Endothelial cell of umbilical vein (primary cell): ENCODE data around the gene GPLD1. TPM values are rescaled to one million over a fixed set of nuclear protein-coding genes. Genes with fewer than 3 reads are reported as not detected.

Experiments used
- BruUV-seq: library from RNA; stranded (reverse); fragments of 400-500 nt; replicated peaks from 2 replicates; lab custom pipeline; 2021; lab: Mats Ljungman, UMichigan
- CTCF ChIA-PET: fragments of 300-600, 350-600 bp; sonication (Branson Sonifier 250); formaldehyde crosslinking; loops from one replicate; lab custom pipeline; 2021; ENCODE audit warnings: antibody characterized with exemption, inconsistent platforms; lab: Charles Lee
- POLR2A ChIA-PET: fragments of 300-600, 350-600 bp; sonication (Branson Sonifier 250); formaldehyde crosslinking; loops from one replicate; lab custom pipeline; 2021; ENCODE audit warnings: antibody characterized with exemption, inconsistent platforms; lab: Charles Lee
- DNase-seq: peaks from one replicate; pipeline ENCODE4 v3.0.0-alpha.2; 2011; ENCODE audit warnings: low read depth, low spot score
- FAIRE-seq: peaks from 2 replicates; lab custom pipeline; 2011; peaks lifted over from hg19 to GRCh38; lab: Jason Lieb, UNC
- H2AFZ ChIP-seq: 2 replicates; pipeline ENCODE4 v1.6.0; 2012; ENCODE audit warnings: low read depth, low read length, control low read depth, inconsistent platforms
- H3K27ac ChIP-seq: 2 replicates; pipeline ENCODE4 v1.5.1; 2011; ENCODE audit warnings: low read depth, mild to moderate bottlenecking, control low read depth, low read length, moderate library complexity; ENCODE audit not compliant: insufficient read depth
- H3K27me3 ChIP-seq, 2 experiments: 2 replicates each; pipeline versions ENCODE4 v1.6.0 to v1.6.1; 2011; ENCODE audit warnings: low read length in 2 of 2, mixed read lengths in 1 of 2; ENCODE audit not compliant: control insufficient read depth in 2 of 2, insufficient read depth in 2 of 2
- H3K36me3 ChIP-seq, 2 experiments: 2 replicates in 1 of 2; 3 replicates in 1 of 2; pipeline ENCODE4 v1.5.1; 2011; ENCODE audit warnings: low read length in 2 of 2, mild to moderate bottlenecking in 1 of 2, moderate library complexity in 1 of 2; ENCODE audit not compliant: control insufficient read depth in 2 of 2, insufficient read depth in 2 of 2; ENCODE audit errors: extremely low read depth in 1 of 2
- H3K4me1 ChIP-seq: 3 replicates; pipeline ENCODE4 v1.5.1; 2011; ENCODE audit warnings: mild to moderate bottlenecking, low read length; ENCODE audit not compliant: control insufficient read depth, insufficient read depth; ENCODE audit errors: extremely low read depth
- H3K4me2 ChIP-seq: 2 replicates; pipeline ENCODE4 v1.6.1; 2011; ENCODE audit warnings: low read length, control low read depth, mixed read lengths; ENCODE audit not compliant: insufficient read depth
- H3K4me3 ChIP-seq, 3 experiments: fragments of 200-600 bp in 1 of 3; sonication (generic), shearing (Covaris generic) in 1 of 3; replicated peaks in 1 of 3; 2 replicates each; pipeline ENCODE4 v1.5.1; 2011 to 2016; ENCODE audit warnings: control low read depth in 3 of 3, low read length in 3 of 3, mild to moderate bottlenecking in 2 of 3, inconsistent platforms in 1 of 3, low read depth in 1 of 3, moderate library complexity in 1 of 3; ENCODE audit not compliant: insufficient read depth in 1 of 3
- H3K79me2 ChIP-seq: 2 replicates; pipeline ENCODE4 v1.6.0; 2012; ENCODE audit warnings: low read length, inconsistent platforms; ENCODE audit not compliant: control insufficient read depth, insufficient read depth
- H3K9ac ChIP-seq: replicated peaks from 2 replicates; pipeline ENCODE3; 2011; ENCODE audit warnings: low read length, control low read depth; ENCODE audit not compliant: insufficient read depth; ENCODE audit errors: extremely low read depth
- H3K9me1 ChIP-seq: replicated peaks from 3 replicates; pipeline ENCODE4 v1.6.0; 2011; ENCODE audit warnings: mild to moderate bottlenecking, low read length; ENCODE audit not compliant: control insufficient read depth, insufficient read depth; ENCODE audit errors: extremely low read depth
- H3K9me3 ChIP-seq: replicated peaks from 2 replicates; pipeline ENCODE4 v1.5.1; 2012; ENCODE audit warnings: low read length, inconsistent platforms; ENCODE audit not compliant: control insufficient read depth, insufficient read depth
- H4K20me1 ChIP-seq: replicated peaks from 2 replicates; pipeline ENCODE3; 2011; ENCODE audit warnings: mild to moderate bottlenecking, low read length; ENCODE audit not compliant: control insufficient read depth, insufficient read depth; ENCODE audit errors: extremely low read depth
- CTCF ChIP-seq, 2 donors: IDR thresholded peaks; 1 replicate in 1 of 2; 2 replicates in 1 of 2; pipeline ENCODE4 v1.5.1; 2011; ENCODE audit warnings: low read length in 2 of 2, mild to moderate bottlenecking in 2 of 2, moderate library complexity in 2 of 2, control low read depth in 1 of 2, inconsistent platforms in 1 of 2, low read depth in 1 of 2; ENCODE audit not compliant: insufficient read depth in 1 of 2; ENCODE audit errors: extremely low read depth in 1 of 2
- EZH2 ChIP-seq: IDR thresholded peaks from 2 replicates; pipeline ENCODE4 v1.6.1; 2012; ENCODE audit warnings: borderline replicate concordance, low read depth, mild to moderate bottlenecking, moderate library complexity, low read length, inconsistent platforms; ENCODE audit not compliant: severe bottlenecking
- FOS ChIP-seq: IDR thresholded peaks from 2 replicates; pipeline ENCODE4 v1.6.1; 2011; ENCODE audit warnings: mild to moderate bottlenecking, low read length, moderate library complexity, borderline replicate concordance; ENCODE audit not compliant: insufficient read depth
- GATA2 ChIP-seq: IDR thresholded peaks from 2 replicates; pipeline ENCODE4 v1.7.0; 2011; ENCODE audit warnings: low read depth, mild to moderate bottlenecking, moderate library complexity, mixed read lengths, low read length; ENCODE audit not compliant: insufficient read length, insufficient read depth
- JUN ChIP-seq: IDR thresholded peaks from 2 replicates; pipeline ENCODE4 v1.6.1; 2011; ENCODE audit warnings: borderline replicate concordance, low read depth; ENCODE audit not compliant: insufficient read length, insufficient read depth
- MAX ChIP-seq: IDR thresholded peaks from 2 replicates; pipeline ENCODE4 v1.6.1; 2011; ENCODE audit not compliant: insufficient read depth, insufficient read length
- MYC ChIP-seq: IDR thresholded peaks from one replicate; pipeline ENCODE4 v1.6.1; 2011; ENCODE audit warnings: mild to moderate bottlenecking, low read depth, low read length
- POLR2A ChIP-seq: IDR thresholded peaks from 2 replicates; pipeline ENCODE4 v1.6.1; 2012; ENCODE audit warnings: low read depth, mild to moderate bottlenecking, control low read depth, low read length
- POLR2AphosphoS5 ChIP-seq: IDR thresholded peaks from 2 replicates; pipeline ENCODE4 v1.6.1; 2012; ENCODE audit warnings: low read depth, mild to moderate bottlenecking, control low read depth, low read length, moderate library complexity; ENCODE audit not compliant: insufficient read depth
- dilution Hi-C: fragments of 300-500 bp; cut with MboI; formaldehyde crosslinking; loops from one replicate; pipeline ENCODE4 v1.15.0; 2019; ENCODE audit warnings: low sequenced_read_pairs; ENCODE audit not compliant: extremely low pct_ligation_motif_present
- intact Hi-C: fragments of 100-400 bp; cut with micrococcal nuclease; formaldehyde crosslinking; loops from one replicate; pipeline ENCODE4 v1.10.0; 2022
- polyA plus RNA-seq, 4 experiments: library from polyadenylated mRNA; depleted of rRNA in 3 of 4; stranded (reverse) in 3 of 4; unstranded in 1 of 4; fragments of >200 nt; gene quantifications; 2 replicates each; pipeline versions ENCODE4 v1.2.1 to v1.2.3, GENCODE V29; 2011 to 2012; ENCODE audit warnings: missing spikeins in 1 of 4
- total RNA-seq: library from RNA; stranded (reverse); gene quantifications from 2 replicates; pipeline ENCODE4 v1.2.3, GENCODE V29; 2021

The GPLD1 gene
- total and polyA plus RNA-seq, 2 donors (not counting 3 experiments of a cell fraction or from before 2014, with no cell fraction given) = 0.03 to 0.53 TPM

- Histone ChIP-seq H4K20me1 (no peaks in the 10 kb centered on the region), H3K9ac (no peak overlapping the region), H3K4me1 (no peaks in the 10 kb centered on the region), H3K4me2 (no peak overlapping the region), H2AFZ (no peak overlapping the region), H3K27ac (no peak overlapping the region), H3K36me3 (no peaks in the 10 kb centered on the region), H3K4me3 (no peak overlapping the region), H3K9me3 (no peaks in the 10 kb centered on the region), H3K9me1 (no peaks in the 10 kb centered on the region), H3K79me2 (no peaks in the 10 kb centered on the region), H3K27me3 (no peaks in the 10 kb centered on the region)
- FAIRE-seq (no peak), DNase-seq (no peak)
- dilution Hi-C loops = no loop called here
- ChIA-PET CTCF (interaction anchor here (1.3 kb wide), 1 partner anchor 99 kb away, joined by 3 read pairs; no protein-coding TSS in a partner anchor), POLR2A (no interaction called here)
- intact Hi-C loops = no loop called here
- no TSS peak for BruUV-seq
- TF ChIP-seq EZH2 (no peak), POLR2AphosphoS5 (no peak), JUN (no peak), MYC (no peak), MAX (no peak)
These were observed 30.4 kb downstream of the GPLD1 start for GRCh38 chr6:24458941-24459340.

DNA sequence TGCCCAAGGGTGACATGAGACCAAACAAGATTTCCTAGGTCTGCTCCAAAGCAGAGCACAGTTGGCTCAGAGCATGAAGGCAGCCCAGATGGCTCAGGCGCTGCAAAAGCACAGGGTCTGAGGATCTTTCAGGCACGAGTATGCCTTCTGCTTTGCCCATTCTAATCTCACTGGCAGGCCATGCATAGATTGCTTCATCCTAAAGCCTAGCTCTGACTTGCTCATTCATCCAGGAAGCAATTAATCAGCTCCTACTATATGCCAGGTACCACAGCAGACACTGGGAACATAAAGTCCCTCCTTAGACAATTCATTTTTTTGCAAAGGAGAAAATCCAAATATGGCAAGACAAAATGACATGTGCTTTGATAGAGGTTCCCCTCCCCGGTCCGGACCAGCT, 31.2 kb downstream of the GPLD1 start:
- FAIRE-seq (no peak), DNase-seq (no peak)
- intact Hi-C loops = no loop called here
- Histone ChIP-seq H3K4me3 (no peak overlapping the region), H4K20me1 (no peaks in the 10 kb centered on the region), H2AFZ (no peak overlapping the region), H3K27ac (no peak overlapping the region), H3K9me3 (no peaks in the 10 kb centered on the region), H3K4me1 (no peaks in the 10 kb centered on the region), H3K9me1 (no peaks in the 10 kb centered on the region), H3K9ac (no peak overlapping the region), H3K36me3 (no peaks in the 10 kb centered on the region), H3K79me2 (no peaks in the 10 kb centered on the region), H3K27me3 (no peaks in the 10 kb centered on the region), H3K4me2 (no peak overlapping the region)
- ChIA-PET POLR2A (no interaction called here), CTCF (no interaction called here)
- dilution Hi-C loops = no loop called here
- no TSS peak for BruUV-seq
- TF ChIP-seq GATA2 (no peak), POLR2AphosphoS5 (no peak), EZH2 (no peak), FOS (no peak), JUN (no peak), MYC (no peak), POLR2A (no peak), MAX (no peak), CTCF (IDR thresholded peaks at IDR 0.05; ENCODE audit: extremely low read depth in 1 of 2, insufficient read depth in 1 of 2, low read depth in 1 of 2, low read length in 2 of 2) (no peak)
